Tongue (tissue), 2 donors: ENCODE data around the gene UNC45A. TPM values are rescaled to one million over a fixed set of nuclear protein-coding genes. Genes with fewer than 3 reads are reported as not detected.

Experiments used
- small RNA-seq: library from RNA; depleted of rRNA; stranded (forward); fragments of <200 nt; gene quantifications from one replicate; pipeline ENCODE3, GENCODE V24; 2014; ENCODE audit warnings: low replicate concordance
- total RNA-seq: library from RNA; depleted of rRNA; stranded (reverse); fragments of >200 nt; gene quantifications from one replicate; pipeline ENCODE4 v1.2.3, GENCODE V29; 2014

UNC45A gene
- total RNA-seq, 1 donor from 2014 or later, result 51.6 TPM

Small RNA genes lying within 50 kb of the gene (small RNA-seq; reads per million reads assigned to genes)
- gene RF00019, result not detected

Other genes with a start within 250 kb of the UNC45A start
- gene BLM, start 217.9 kb upstream of the UNC45A start, total RNA-seq, result 7.3 TPM
- gene FURIN, start 66.7 kb upstream of the UNC45A start, total RNA-seq, result 27.8 TPM
- 40.1 TPM for gene FES, start 50.8 kb upstream of the UNC45A start, total RNA-seq
- gene MAN2A2, start 32.0 kb upstream of the UNC45A start, total RNA-seq, result 17.0 TPM
- 9.4 TPM for gene HDDC3, start 2.7 kb upstream of the UNC45A start, total RNA-seq
- gene RCCD1, start 19.6 kb downstream of the UNC45A start, total RNA-seq, result 21.3 TPM
- 62.7 TPM for gene PRC1, start 59.2 kb downstream of the UNC45A start, total RNA-seq
- 11.0 TPM for gene VPS33B, start 87.3 kb downstream of the UNC45A start, total RNA-seq
- 4.5 TPM for gene SV2B, start 165.0 kb downstream of the UNC45A start, total RNA-seq